ENCODE results near the gene CSAD.

Gene CSAD

DNA sequence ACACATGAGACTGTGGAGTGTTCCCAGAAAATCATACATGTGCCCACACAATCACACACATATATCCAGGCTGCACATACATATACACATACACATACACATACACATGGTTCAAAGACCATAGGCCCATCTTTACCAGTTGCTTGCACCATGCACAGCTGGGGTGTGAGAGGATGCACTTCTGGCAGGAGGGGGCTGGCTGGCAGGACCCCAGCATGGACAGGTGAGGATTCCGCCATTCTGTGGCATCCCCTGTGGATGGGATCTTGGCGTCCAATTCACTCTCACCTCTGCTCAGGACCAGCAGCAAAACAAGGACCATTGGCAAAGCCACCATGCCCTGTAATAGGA lies 19.4 kb upstream of the CSAD start:
- H3K27ac ChIP-seq (ENCODE audit: low read depth in 2 of 2, low read length in 2 of 2): no peak overlapping the region
- no peaks in the 10 kb centered on the region for H3K9me3 ChIP-seq (ENCODE audit: control insufficient read depth in 2 of 2, low read length in 2 of 2)
- H3K27me3 ChIP-seq (ENCODE audit: control insufficient read depth in 2 of 2, insufficient read depth in 2 of 2, low read length in 2 of 2): no peaks in the 10 kb centered on the region
- peaks cover 0 to 5% of the 10 kb centered on the region in 2 donors for H3K36me3 ChIP-seq (ENCODE audit: control insufficient read depth in 2 of 2, insufficient read depth in 2 of 2, low read length in 2 of 2)
- peaks cover 4 to 15% of the 10 kb centered on the region in 2 donors for H3K4me1 ChIP-seq (ENCODE audit: control insufficient read depth in 2 of 2, insufficient read depth in 2 of 2, low read length in 2 of 2)
- H3K4me3 ChIP-seq (ENCODE audit: low read length in 2 of 2): peak overlapping the region in 1 of 2 donors; percentile 15
- no peak overlapping the region for H3K9ac ChIP-seq (ENCODE audit: low read depth in 1 of 2, low read length in 2 of 2)

DNA sequence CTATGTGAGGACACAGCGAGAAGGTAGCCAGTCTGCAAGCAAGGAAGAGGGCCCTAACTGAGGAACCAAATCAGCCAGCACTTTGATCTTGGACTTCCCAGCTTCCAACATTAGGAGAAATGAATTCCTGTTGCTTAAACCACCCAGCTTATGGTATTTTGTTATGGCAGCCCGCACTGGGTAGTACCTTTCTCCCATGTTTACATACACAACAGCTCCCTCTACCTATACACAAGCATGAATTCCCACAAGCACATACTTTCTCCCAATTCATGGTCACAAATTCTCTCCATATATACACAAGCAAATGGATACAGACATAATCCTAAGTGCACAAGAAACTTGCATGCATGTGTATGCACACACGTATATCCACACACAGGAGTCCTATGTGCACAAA lies 19.0 kb upstream of the CSAD start:
- Histone ChIP-seq H3K27ac (ENCODE audit: low read depth in 2 of 2, low read length in 2 of 2) (no peak overlapping the region), H3K4me3 (ENCODE audit: low read length in 2 of 2) (no peak overlapping the region), H3K9me3 (ENCODE audit: control insufficient read depth in 2 of 2, low read length in 2 of 2) (no peaks in the 10 kb centered on the region), H3K9ac (ENCODE audit: low read depth in 1 of 2, low read length in 2 of 2) (no peak overlapping the region), H3K36me3 (ENCODE audit: control insufficient read depth in 2 of 2, insufficient read depth in 2 of 2, low read length in 2 of 2) (peaks cover 0 to 5% of the 10 kb centered on the region in 2 donors), H3K4me1 (ENCODE audit: control insufficient read depth in 2 of 2, insufficient read depth in 2 of 2, low read length in 2 of 2) (peaks cover 4 to 15% of the 10 kb centered on the region in 2 donors), H3K27me3 (ENCODE audit: control insufficient read depth in 2 of 2, insufficient read depth in 2 of 2, low read length in 2 of 2) (no peaks in the 10 kb centered on the region)

- Histone ChIP-seq H3K9ac (ENCODE audit: low read depth in 1 of 2, low read length in 2 of 2) (no peak overlapping the region), H3K4me3 (ENCODE audit: low read length in 2 of 2) (no peak overlapping the region), H3K27ac (ENCODE audit: low read depth in 2 of 2, low read length in 2 of 2) (no peak overlapping the region), H3K27me3 (ENCODE audit: control insufficient read depth in 2 of 2, insufficient read depth in 2 of 2, low read length in 2 of 2) (no peaks in the 10 kb centered on the region), H3K4me1 (ENCODE audit: control insufficient read depth in 2 of 2, insufficient read depth in 2 of 2, low read length in 2 of 2) (peaks cover 4 to 15% of the 10 kb centered on the region in 2 donors), H3K36me3 (ENCODE audit: control insufficient read depth in 2 of 2, insufficient read depth in 2 of 2, low read length in 2 of 2) (peaks cover 0 to 5% of the 10 kb centered on the region in 2 donors), H3K9me3 (ENCODE audit: control insufficient read depth in 2 of 2, low read length in 2 of 2) (no peaks in the 10 kb centered on the region)
Observed at GRCh38 chr12:53198486-53199110, 17.9 kb upstream of the CSAD start.

DNA sequence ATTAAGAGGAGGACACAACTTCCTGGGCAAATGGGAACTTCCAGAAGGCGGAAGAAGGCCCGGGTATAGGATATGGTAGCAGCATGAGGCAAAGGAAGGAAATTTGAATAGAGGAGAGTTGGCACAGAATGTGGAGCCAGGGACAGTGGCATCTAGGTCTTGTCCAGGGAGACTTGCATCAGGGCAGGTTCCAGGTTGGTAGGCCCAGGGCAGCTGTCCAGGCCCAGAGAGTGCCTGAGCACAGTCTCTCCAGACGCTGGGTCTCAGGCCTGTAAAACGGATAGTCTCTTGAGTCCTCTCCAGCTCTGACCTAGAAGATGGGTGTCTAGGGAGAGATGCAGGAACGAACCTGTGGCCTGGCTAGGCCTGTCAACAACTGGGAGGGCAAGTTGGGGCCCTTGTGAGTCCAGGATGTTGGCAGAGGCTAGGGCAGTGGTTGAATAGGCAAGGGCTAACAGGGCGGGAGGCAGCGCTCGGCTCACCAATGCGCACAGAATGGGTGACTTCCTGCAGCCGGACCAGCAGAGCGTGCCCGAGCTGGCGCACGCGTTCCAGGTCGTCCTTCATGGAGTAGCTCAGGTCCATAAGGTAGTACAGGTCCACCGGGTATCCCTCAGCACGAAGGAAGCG lies 16.4 kb upstream of the CSAD start:
- Histone ChIP-seq H3K9me3 (ENCODE audit: control insufficient read depth in 2 of 2, low read length in 2 of 2) (no peaks in the 10 kb centered on the region), H3K4me3 (ENCODE audit: low read length in 2 of 2) (no peak overlapping the region), H3K36me3 (ENCODE audit: control insufficient read depth in 2 of 2, insufficient read depth in 2 of 2, low read length in 2 of 2) (peaks cover 0 to 6% of the 10 kb centered on the region in 2 donors), H3K27ac (ENCODE audit: low read depth in 2 of 2, low read length in 2 of 2) (no peak overlapping the region), H3K9ac (ENCODE audit: low read depth in 1 of 2, low read length in 2 of 2) (no peak overlapping the region), H3K27me3 (ENCODE audit: control insufficient read depth in 2 of 2, insufficient read depth in 2 of 2, low read length in 2 of 2) (no peaks in the 10 kb centered on the region), H3K4me1 (ENCODE audit: control insufficient read depth in 2 of 2, insufficient read depth in 2 of 2, low read length in 2 of 2) (peaks cover 4 to 15% of the 10 kb centered on the region in 2 donors)

DNA sequence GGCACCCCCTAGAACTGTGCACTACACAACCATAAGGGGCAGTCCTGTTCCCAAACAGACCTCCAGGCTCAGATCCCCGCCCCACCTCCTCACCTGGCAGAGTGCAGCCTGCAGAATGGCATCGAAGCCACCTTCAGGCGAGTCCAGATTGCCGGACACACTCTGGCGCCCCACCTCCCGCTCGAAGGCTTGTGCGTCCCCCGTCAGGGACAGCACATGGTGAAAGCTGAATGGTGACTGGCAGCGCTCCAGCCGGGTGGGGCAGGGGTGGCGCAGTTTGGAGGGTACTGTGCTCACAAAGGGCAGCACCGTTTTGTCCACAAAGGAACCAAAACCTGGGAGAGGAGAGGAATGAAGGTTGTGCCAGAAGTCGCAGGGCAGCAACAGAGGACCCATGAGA lies 15.8 kb upstream of the CSAD start:
- no peak overlapping the region for H3K4me3 ChIP-seq (ENCODE audit: low read length in 2 of 2)
- H3K4me1 ChIP-seq (ENCODE audit: control insufficient read depth in 2 of 2, insufficient read depth in 2 of 2, low read length in 2 of 2): peaks cover 4 to 15% of the 10 kb centered on the region in 2 donors
- H3K9ac ChIP-seq (ENCODE audit: low read depth in 1 of 2, low read length in 2 of 2): no peak overlapping the region
- no peaks in the 10 kb centered on the region for H3K27me3 ChIP-seq (ENCODE audit: control insufficient read depth in 2 of 2, insufficient read depth in 2 of 2, low read length in 2 of 2)
- peaks cover 6 to 12% of the 10 kb centered on the region in 2 donors for H3K36me3 ChIP-seq (ENCODE audit: control insufficient read depth in 2 of 2, insufficient read depth in 2 of 2, low read length in 2 of 2)
- no peaks in the 10 kb centered on the region for H3K9me3 ChIP-seq (ENCODE audit: control insufficient read depth in 2 of 2, low read length in 2 of 2)
- H3K27ac ChIP-seq (ENCODE audit: low read depth in 2 of 2, low read length in 2 of 2): no peak overlapping the region

DNA sequence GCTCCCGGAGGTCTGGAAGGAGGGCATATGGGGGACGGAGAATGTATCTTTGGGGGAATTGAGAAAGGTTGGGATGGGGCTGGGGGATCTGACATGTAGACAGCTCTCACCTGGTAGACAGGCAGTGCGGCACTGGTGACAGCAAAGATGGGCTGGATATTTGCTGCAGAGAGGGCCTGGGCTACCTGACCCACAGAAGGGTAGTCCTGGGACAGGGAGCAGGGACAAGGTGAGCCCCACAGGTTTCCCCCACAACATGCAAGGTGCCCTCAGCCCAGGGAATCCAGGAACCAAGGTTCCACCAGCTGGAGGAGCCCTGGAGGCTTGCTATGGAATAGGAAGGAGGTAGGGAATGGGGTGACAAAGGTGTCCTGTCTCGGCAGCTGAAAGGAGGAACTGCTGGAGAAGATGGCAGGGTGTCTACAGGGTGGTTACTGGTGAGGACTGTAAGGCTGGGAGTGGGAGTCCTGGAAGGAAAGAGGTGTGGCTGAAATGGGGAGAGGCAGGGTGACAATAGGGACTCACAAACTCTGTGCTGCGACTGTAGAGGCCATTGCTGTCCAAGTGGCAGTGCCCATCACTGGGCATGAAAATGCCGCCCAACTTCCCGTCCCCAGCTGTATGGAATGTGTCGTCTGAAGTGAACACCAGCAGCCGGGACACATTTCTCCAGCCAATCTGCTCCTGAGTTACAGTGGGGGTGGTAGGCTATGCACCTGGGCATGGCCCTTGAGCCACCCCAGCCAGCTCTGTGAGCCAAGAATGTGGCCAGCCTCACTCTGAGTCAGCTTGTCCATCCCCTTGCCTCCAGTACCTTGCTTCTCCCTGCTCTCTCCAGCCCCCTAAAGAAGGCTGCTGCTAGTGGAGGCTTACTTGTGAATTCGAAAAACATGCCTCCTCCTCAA lies 15.0 kb upstream of the CSAD start:
- Histone ChIP-seq H3K9me3 (ENCODE audit: control insufficient read depth in 2 of 2, low read length in 2 of 2) (no peaks in the 10 kb centered on the region), H3K4me3 (ENCODE audit: low read length in 2 of 2) (no peak overlapping the region), H3K27ac (ENCODE audit: low read depth in 2 of 2, low read length in 2 of 2) (no peak overlapping the region), H3K9ac (ENCODE audit: low read depth in 1 of 2, low read length in 2 of 2) (no peak overlapping the region), H3K4me1 (ENCODE audit: control insufficient read depth in 2 of 2, insufficient read depth in 2 of 2, low read length in 2 of 2) (peaks cover 4 to 15% of the 10 kb centered on the region in 2 donors), H3K27me3 (ENCODE audit: control insufficient read depth in 2 of 2, insufficient read depth in 2 of 2, low read length in 2 of 2) (no peaks in the 10 kb centered on the region), H3K36me3 (ENCODE audit: control insufficient read depth in 2 of 2, insufficient read depth in 2 of 2, low read length in 2 of 2) (peaks cover 9 to 19% of the 10 kb centered on the region in 2 donors)

DNA sequence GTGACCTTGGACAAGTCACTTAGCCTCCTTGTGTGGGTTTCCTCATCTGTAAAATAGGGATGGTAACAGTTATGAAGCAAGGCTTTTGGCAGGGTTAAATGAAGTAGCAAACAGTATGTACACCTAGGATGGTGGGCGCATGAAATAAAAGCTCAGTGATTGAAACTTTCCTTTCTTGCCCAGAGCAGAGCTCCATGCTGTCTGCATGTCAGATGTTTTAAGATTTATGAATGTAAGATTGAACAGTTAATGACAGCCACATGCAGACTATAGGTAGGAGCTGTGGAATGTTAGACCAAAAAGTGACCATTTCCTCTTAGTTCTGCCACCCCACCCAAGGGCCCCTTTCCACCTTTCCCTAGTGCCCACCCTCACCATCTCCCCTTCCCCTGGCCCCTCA lies 14.2 kb upstream of the CSAD start:
- Histone ChIP-seq H3K36me3 (ENCODE audit: control insufficient read depth in 2 of 2, insufficient read depth in 2 of 2, low read length in 2 of 2) (peaks cover 9 to 22% of the 10 kb centered on the region in 2 donors), H3K9ac (ENCODE audit: low read depth in 1 of 2, low read length in 2 of 2) (no peak overlapping the region), H3K4me1 (ENCODE audit: control insufficient read depth in 2 of 2, insufficient read depth in 2 of 2, low read length in 2 of 2) (peaks cover 4 to 12% of the 10 kb centered on the region in 2 donors), H3K4me3 (ENCODE audit: low read length in 2 of 2) (no peak overlapping the region), H3K9me3 (ENCODE audit: control insufficient read depth in 2 of 2, low read length in 2 of 2) (no peaks in the 10 kb centered on the region), H3K27me3 (ENCODE audit: control insufficient read depth in 2 of 2, insufficient read depth in 2 of 2, low read length in 2 of 2) (no peaks in the 10 kb centered on the region), H3K27ac (ENCODE audit: low read depth in 2 of 2, low read length in 2 of 2) (no peak overlapping the region)

GRCh38 chr12:53193985-53194716 lies 13.4 kb upstream of the CSAD start:
- Histone ChIP-seq H3K27ac (ENCODE audit: low read depth in 2 of 2, low read length in 2 of 2) (no peak overlapping the region), H3K9ac (ENCODE audit: low read depth in 1 of 2, low read length in 2 of 2) (no peak overlapping the region), H3K27me3 (ENCODE audit: control insufficient read depth in 2 of 2, insufficient read depth in 2 of 2, low read length in 2 of 2) (no peaks in the 10 kb centered on the region), H3K36me3 (ENCODE audit: control insufficient read depth in 2 of 2, insufficient read depth in 2 of 2, low read length in 2 of 2) (peaks cover 9 to 22% of the 10 kb centered on the region in 2 donors), H3K4me3 (ENCODE audit: low read length in 2 of 2) (no peak overlapping the region), H3K9me3 (ENCODE audit: control insufficient read depth in 2 of 2, low read length in 2 of 2) (no peaks in the 10 kb centered on the region), H3K4me1 (ENCODE audit: control insufficient read depth in 2 of 2, insufficient read depth in 2 of 2, low read length in 2 of 2) (peaks cover 4 to 12% of the 10 kb centered on the region in 2 donors)

GRCh38 chr12:53193040-53193439 lies 12.3 kb upstream of the CSAD start:
- Histone ChIP-seq H3K27ac (ENCODE audit: low read depth in 2 of 2, low read length in 2 of 2) (no peak overlapping the region), H3K4me3 (ENCODE audit: low read length in 2 of 2) (no peak overlapping the region), H3K9me3 (ENCODE audit: control insufficient read depth in 2 of 2, low read length in 2 of 2) (no peaks in the 10 kb centered on the region), H3K9ac (ENCODE audit: low read depth in 1 of 2, low read length in 2 of 2) (no peak overlapping the region), H3K4me1 (ENCODE audit: control insufficient read depth in 2 of 2, insufficient read depth in 2 of 2, low read length in 2 of 2) (peaks cover 3 to 6% of the 10 kb centered on the region in 2 donors), H3K27me3 (ENCODE audit: control insufficient read depth in 2 of 2, insufficient read depth in 2 of 2, low read length in 2 of 2) (no peaks in the 10 kb centered on the region), H3K36me3 (ENCODE audit: control insufficient read depth in 2 of 2, insufficient read depth in 2 of 2, low read length in 2 of 2) (peaks cover 17 to 31% of the 10 kb centered on the region in 2 donors)
